H1 (cell line): Measurements from ENCODE around the gene RPTOR. TPM values are rescaled to one million over a fixed set of nuclear protein-coding genes. Genes with fewer than 3 reads are reported as not detected.

ENCODE experiments used
- CTCF ChIA-PET: fragments of 300-600 bp; sonication (Branson Sonifier 250); formaldehyde crosslinking; loops from one replicate; lab custom pipeline; 2021; ENCODE audit not compliant: partially characterized antibody; lab: Charles Lee
- POLR2A ChIA-PET: fragments of 300-600 bp; sonication (Branson Sonifier 250); formaldehyde crosslinking; loops from one replicate; lab custom pipeline; 2021; ENCODE audit warnings: inconsistent platforms; ENCODE audit not compliant: partially characterized antibody; lab: Charles Lee
- DNase-seq, 2 experiments: peaks; one replicate each; pipeline versions ENCODE4 v3.0.0 to v3.0.0-alpha.2; 2010 to 2022; ENCODE audit warnings: low spot score in 2 of 2, low read depth in 1 of 2, mixed read lengths in 1 of 2
- FAIRE-seq: peaks from 2 replicates; lab custom pipeline; 2011; peaks lifted over from hg19 to GRCh38; lab: Jason Lieb, UNC
- H2AFZ ChIP-seq: 2 replicates; pipeline ENCODE4 v1.8.1; 2012; ENCODE audit warnings: low read length, inconsistent platforms
- H2AK5ac ChIP-seq: 2 replicates; pipeline ENCODE4 v1.6.1; 2013; ENCODE audit warnings: low read depth, low read length
- H2BK120ac ChIP-seq: replicated peaks from 2 replicates; pipeline ENCODE3; 2013; ENCODE audit warnings: low read depth, low read length, inconsistent platforms
- H2BK12ac ChIP-seq: 2 replicates; pipeline ENCODE4 v1.6.1; 2013; ENCODE audit warnings: low read depth, low read length
- H2BK15ac ChIP-seq: 2 replicates; pipeline ENCODE4 v1.6.1; 2013; ENCODE audit warnings: low read length
- H2BK20ac ChIP-seq: 2 replicates; pipeline ENCODE4 v1.6.1; 2013; ENCODE audit warnings: low read length
- H2BK5ac ChIP-seq: 2 replicates; pipeline ENCODE4 v1.6.1; 2013; ENCODE audit warnings: low read depth, low read length
- H3K14ac ChIP-seq: 2 replicates; pipeline ENCODE4 v1.6.1; 2013; ENCODE audit warnings: inconsistent platforms; ENCODE audit not compliant: insufficient read length
- H3K18ac ChIP-seq: 2 replicates; pipeline ENCODE4 v1.6.1; 2013; ENCODE audit warnings: low read length; ENCODE audit errors: extremely low read depth
- H3K23ac ChIP-seq: 2 replicates; pipeline ENCODE4 v1.6.1; 2013; ENCODE audit warnings: inconsistent platforms; ENCODE audit not compliant: insufficient read length
- H3K23me2 ChIP-seq: 2 replicates; pipeline ENCODE4 v1.6.1; 2013; ENCODE audit warnings: low read depth, low read length
- H3K27ac ChIP-seq: 2 replicates; pipeline ENCODE4 v1.6.1; 2011; ENCODE audit warnings: low read depth, low read length, inconsistent platforms
- H3K27me3 ChIP-seq, 4 experiments: replicated peaks in 1 of 4; 1 replicate in 1 of 4; 2 replicates in 3 of 4; pipeline versions ENCODE4 v1.6.1 to v1.8.1; 2011 to 2013; ENCODE audit warnings: low read length in 3 of 4, mild to moderate bottlenecking in 3 of 4, inconsistent platforms in 2 of 4, mixed read lengths in 2 of 4, moderate library complexity in 1 of 4; ENCODE audit not compliant: control insufficient read depth in 3 of 4, insufficient read depth in 3 of 4; ENCODE audit errors: extremely low read depth in 1 of 4
- H3K36me3 ChIP-seq, 4 experiments: 2 replicates each; pipeline versions ENCODE4 v1.6.1 to v1.8.1; 2011 to 2013; ENCODE audit warnings: mild to moderate bottlenecking in 4 of 4, low read length in 3 of 4, moderate library complexity in 2 of 4, control low read depth in 1 of 4, inconsistent platforms in 1 of 4; ENCODE audit not compliant: insufficient read depth in 4 of 4, control insufficient read depth in 2 of 4
- H3K4ac ChIP-seq: replicated peaks from 2 replicates; pipeline ENCODE3; 2013; ENCODE audit warnings: low read length, low read depth, mixed read lengths, inconsistent platforms; ENCODE audit not compliant: insufficient read length
- H3K4me1 ChIP-seq, 4 experiments: replicated peaks in 1 of 4; 1 replicate in 1 of 4; 2 replicates in 3 of 4; pipeline versions ENCODE4 v1.6.1 to v1.8.1; 2011 to 2013; ENCODE audit warnings: low read length in 3 of 4, inconsistent platforms in 2 of 4, mixed read lengths in 1 of 4; ENCODE audit not compliant: insufficient read depth in 4 of 4, control insufficient read depth in 3 of 4
- H3K4me2 ChIP-seq, 2 experiments: 2 replicates each; pipeline versions ENCODE4 v1.6.1 to v1.8.1; 2011 to 2013; ENCODE audit warnings: low read depth in 2 of 2, low read length in 2 of 2, control low read depth in 1 of 2, inconsistent platforms in 1 of 2, mild to moderate bottlenecking in 1 of 2; ENCODE audit not compliant: insufficient read depth in 1 of 2
- H3K4me3 ChIP-seq, 4 experiments: fragments of 200-600, 300-600 bp in 1 of 4; sonication (generic), shearing (Covaris generic), sonication (Bioruptor Twin) in 1 of 4; 2 replicates each; pipeline versions ENCODE4 v1.5.1 to v1.8.1; 2011 to 2016; ENCODE audit warnings: low read length in 4 of 4, low read depth in 3 of 4, control low read depth in 2 of 4, inconsistent platforms in 2 of 4, mild to moderate bottlenecking in 2 of 4, mixed read lengths in 1 of 4, moderate library complexity in 1 of 4; ENCODE audit not compliant: insufficient read depth in 2 of 4; ENCODE audit errors: extremely low read depth in 1 of 4
- H3K56ac ChIP-seq: replicated peaks from 2 replicates; pipeline ENCODE3; 2013; ENCODE audit warnings: low read depth, mild to moderate bottlenecking, mixed read lengths, low read length, inconsistent platforms; ENCODE audit not compliant: insufficient read length
- H3K79me1 ChIP-seq: 2 replicates; pipeline ENCODE4 v1.6.1; 2013; ENCODE audit warnings: low read depth, low read length, control low read depth
- H3K79me2 ChIP-seq, 2 experiments: 2 replicates each; pipeline versions ENCODE4 v1.6.1 to v1.8.1; 2012 to 2013; ENCODE audit warnings: low read length in 2 of 2, mild to moderate bottlenecking in 2 of 2, inconsistent platforms in 1 of 2; ENCODE audit not compliant: insufficient read depth in 2 of 2, control insufficient read depth in 1 of 2
- H3K9ac ChIP-seq, 4 experiments: replicated peaks in 1 of 4; 1 replicate in 1 of 4; 2 replicates in 3 of 4; pipeline versions ENCODE4 v1.6.1 to v1.8.1; 2011 to 2013; ENCODE audit warnings: low read depth in 3 of 4, low read length in 3 of 4, control low read depth in 2 of 4, mild to moderate bottlenecking in 2 of 4, moderate library complexity in 2 of 4, inconsistent platforms in 1 of 4; ENCODE audit errors: extremely low read depth in 1 of 4
- H3K9me3 ChIP-seq, 2 experiments: 2 replicates each; pipeline versions ENCODE4 v1.6.1 to v1.8.1; 2012 to 2013; ENCODE audit warnings: mild to moderate bottlenecking in 2 of 2, moderate library complexity in 2 of 2, control low read depth in 1 of 2, inconsistent platforms in 1 of 2, low read depth in 1 of 2, low read length in 1 of 2, mixed read lengths in 1 of 2; ENCODE audit not compliant: insufficient read depth in 2 of 2
- H4K20me1 ChIP-seq, 2 experiments: replicated peaks in 1 of 2; 2 replicates each; pipeline versions ENCODE3 to v1.8.1; 2011 to 2013; ENCODE audit warnings: inconsistent platforms in 2 of 2, low read length in 2 of 2, mild to moderate bottlenecking in 1 of 2; ENCODE audit not compliant: insufficient read depth in 2 of 2, control insufficient read depth in 1 of 2
- H4K5ac ChIP-seq: 2 replicates; pipeline ENCODE4 v1.6.1; 2013; ENCODE audit warnings: low read length, low read depth, mixed read lengths, inconsistent platforms; ENCODE audit not compliant: insufficient read length
- H4K8ac ChIP-seq: 2 replicates; pipeline ENCODE4 v1.8.0; 2013; ENCODE audit warnings: mild to moderate bottlenecking, moderate library complexity, low read length, inconsistent platforms; ENCODE audit not compliant: insufficient read depth; ENCODE audit errors: extremely low read depth
- H4K91ac ChIP-seq: replicated peaks from 2 replicates; pipeline ENCODE3; 2013; ENCODE audit warnings: low read length, mixed read lengths, inconsistent platforms; ENCODE audit not compliant: insufficient read length
- ASH2L ChIP-seq: fragments of 200-600, 300-600 bp; sonication (generic); IDR thresholded peaks from one replicate; pipeline ENCODE4 v1.7.1; 2017; ENCODE audit warnings: low read length
- BCL11A ChIP-seq, 2 experiments: IDR thresholded peaks; one replicate each; pipeline ENCODE4 v1.6.1; 2011; ENCODE audit warnings: low read depth in 2 of 2, low read length in 2 of 2, mild to moderate bottlenecking in 2 of 2
- BRCA1 ChIP-seq: IDR thresholded peaks from 2 replicates; pipeline ENCODE4 v1.6.1; 2012; ENCODE audit warnings: low read depth, low read length, improper control_type of control experiment
- HDAC6 ChIP-seq: IDR thresholded peaks from one replicate; pipeline ENCODE4 v1.7.1; 2012; ENCODE audit warnings: low read depth, mild to moderate bottlenecking, inconsistent platforms, low read length, moderate library complexity
- JUND ChIP-seq: IDR thresholded peaks from 2 replicates; pipeline ENCODE4 v1.6.1; 2011; ENCODE audit warnings: mild to moderate bottlenecking, improper control_type of control experiment, low read length
- KDM5A ChIP-seq: fragments of 200-600 bp; IDR thresholded peaks from 2 replicates; pipeline ENCODE4 v1.7.1; 2012; ENCODE audit warnings: mild to moderate bottlenecking, low read length, inconsistent platforms, mixed read lengths
- PHF8 ChIP-seq: fragments of 200-600 bp; sonication (generic); conservative IDR thresholded peaks from 2 replicates; pipeline ENCODE4 v1.7.1; 2012; ENCODE audit warnings: low read depth, mild to moderate bottlenecking, inconsistent platforms, low read length, moderate library complexity
- RBBP5 ChIP-seq: IDR thresholded peaks from 2 replicates; pipeline ENCODE4 v1.7.1; 2012; ENCODE audit warnings: low read depth, mild to moderate bottlenecking, inconsistent platforms, low read length, moderate library complexity, borderline replicate concordance
- RXRA ChIP-seq: IDR thresholded peaks from 2 replicates; pipeline ENCODE4 v1.6.1; 2011; ENCODE audit warnings: low read depth, mild to moderate bottlenecking, low read length, moderate library complexity; ENCODE audit not compliant: insufficient read depth
- SAP30 ChIP-seq: fragments of 300-600 bp; sonication (generic); IDR thresholded peaks from 2 replicates; pipeline ENCODE4 v1.7.1; 2012; ENCODE audit warnings: low read length, moderate library complexity, mild to moderate bottlenecking, inconsistent platforms; ENCODE audit not compliant: insufficient read depth, insufficient replicate concordance
- SIX5 ChIP-seq: IDR thresholded peaks from 2 replicates; pipeline ENCODE4 v1.6.1; 2011; ENCODE audit warnings: mild to moderate bottlenecking, low read depth, low read length
- SP1 ChIP-seq: IDR thresholded peaks from 2 replicates; pipeline ENCODE4 v1.6.1; 2011; ENCODE audit warnings: low read depth, low read length
- TAF1 ChIP-seq: IDR thresholded peaks from 2 replicates; pipeline ENCODE4 v1.6.1; 2011; ENCODE audit warnings: mild to moderate bottlenecking, low read depth, low read length
- WGBS, 2 experiments: shearing (Covaris generic) in 1 of 2; methylation state at CpG; one replicate each; pipeline versions ENCODE4 v1.1.6 to v1.1.7; 2013 to 2015; ENCODE audit warnings: low lambda C conversion rate in 2 of 2, mixed read lengths in 2 of 2, inconsistent platforms in 1 of 2, low coverage in 1 of 2, missing lambda C conversion rate in 1 of 2; ENCODE audit not compliant: insufficient replicate concordance in 2 of 2, insufficient coverage in 1 of 2, insufficient read length in 1 of 2; ENCODE audit errors: extremely low coverage in 1 of 2, missing lambda C conversion rate in 1 of 2; 5-methylcytosine and 5-hydroxymethylcytosine counted together
- polyA plus RNA-seq, 7 experiments: library from polyadenylated mRNA; depleted of rRNA in 3 of 7; stranded (reverse) in 5 of 7; unstranded in 2 of 7; fragments of >200 nt in 5 of 7; fragments of 200-250 nt in 2 of 7; gene quantifications; 1 replicate in 5 of 7; 2 replicates in 1 of 7; 4 replicates in 1 of 7; pipeline versions ENCODE4 v1.2.1 to v1.2.3, GENCODE V29; 2011 to 2013; ENCODE audit warnings: missing spikeins in 2 of 7, mixed read lengths in 2 of 7
- total RNA-seq: library from RNA; stranded (reverse); fragmentation: NEBNext Ultra II Directional; extraction: Animal tissue kit (Norgen Biotek cat#: 25700); gene quantifications from 2 replicates; pipeline ENCODE4 v1.2.1, GENCODE V29; 2021

The RPTOR gene
- total and polyA plus RNA-seq, 2 of the 8 experiments (the other 6 are each of a cell fraction or from before 2014, with no cell fraction given) = 6.9 to 28.7 TPM

DNA sequence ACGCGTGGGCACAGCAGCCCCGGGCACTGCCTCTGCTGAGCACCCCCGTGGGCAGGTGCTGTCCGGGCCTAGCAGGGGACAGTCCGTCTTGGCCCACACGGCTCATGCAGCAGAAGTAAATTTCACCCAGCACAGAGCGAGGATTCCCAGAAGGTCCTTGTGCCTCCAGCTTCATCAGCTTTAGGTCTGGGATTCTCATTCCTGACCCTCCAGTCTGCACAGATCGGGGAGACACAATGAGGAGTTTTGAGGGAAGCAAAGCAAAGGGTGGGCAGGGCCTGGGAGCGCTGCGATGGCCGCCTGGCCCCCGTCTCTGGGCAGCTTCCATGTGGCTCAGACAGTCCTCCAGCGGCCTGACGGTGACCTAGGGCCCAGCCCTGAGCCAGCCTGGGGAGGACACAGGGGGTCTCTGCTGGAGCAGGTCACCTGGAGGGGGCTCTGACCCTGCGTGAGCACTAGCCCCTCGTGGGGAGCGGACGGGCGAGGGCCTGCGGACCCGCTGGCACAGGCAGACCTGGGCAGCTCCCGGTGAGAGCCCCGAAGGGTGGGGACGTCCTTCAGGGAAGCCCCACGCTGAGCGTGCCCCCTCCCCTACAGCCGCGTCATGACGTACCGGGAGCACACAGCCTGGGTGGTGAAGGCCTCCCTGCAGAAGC is 416.3 kb downstream of the RPTOR start:
- Histone ChIP-seq H3K79me2 (no peaks in the 10 kb centered on the region), H3K4me3 (no peak overlapping the region), H2BK20ac (no peak overlapping the region), H3K4ac (no peak overlapping the region), H3K4me1 (peaks cover 0 to 3% (median 0%) of the 10 kb centered on the region in 4 experiments; a peak in 1 of 7 replicates), H4K91ac (no peak overlapping the region), H3K18ac (no peak overlapping the region), H4K8ac (no peak overlapping the region), H3K9me3 (no peaks in the 10 kb centered on the region), H3K23me2 (no peaks in the 10 kb centered on the region), H2AK5ac (no peak overlapping the region), H2BK15ac (no peak overlapping the region), H3K23ac (no peak overlapping the region), H2BK120ac (no peak overlapping the region), H2BK12ac (no peak overlapping the region; the same call in 1 of the 2 replicates), H4K5ac (no peak overlapping the region), H3K27ac (no peak overlapping the region), H3K56ac (no peak overlapping the region), H2AFZ (no peak overlapping the region), H3K4me2 (no peak overlapping the region), H3K79me1 (no peaks in the 10 kb centered on the region), H3K14ac (no peak overlapping the region), H3K36me3 (peaks cover 0 to 2% (median 0%) of the 10 kb centered on the region in 4 experiments; a peak in 1 of 8 replicates), H3K9ac (no peak overlapping the region), H3K27me3 (no peaks in the 10 kb centered on the region), H2BK5ac (no peak overlapping the region), H4K20me1 (peaks cover 0 to 8% of the 10 kb centered on the region in 2 experiments)
- WGBS, 2 experiments = 96% methylated on average over 26 of the region's 31 CpGs; no CpG with 5 or more reads in 1 of the 2 experiments
- DNase-seq (no peak), FAIRE-seq (no peak)
- POLR2A ChIA-PET = interaction anchor here (0.7 kb wide), 1 partner anchor 21 kb away, joined by 3 read pairs; no protein-coding TSS in a partner anchor
- CTCF ChIA-PET = interaction anchor here (0.6 to 3.7 kb wide), 10 partner anchors 10 to 552 kb away, joined by 3 to 16 read pairs (median 4); no protein-coding TSS in a partner anchor
- no peak for TF ChIP-seq RXRA
- TF ChIP-seq ASH2L = no peak
- no peak for TF ChIP-seq SP1
- no peak for TF ChIP-seq KDM5A
- no peak for TF ChIP-seq BCL11A (IDR thresholded peaks at IDR 0.05; ENCODE audit: low read depth in 2 of 2, low read length in 2 of 2)
- TF ChIP-seq PHF8 = no peak
- TF ChIP-seq HDAC6 = no peak
- TF ChIP-seq BRCA1 = no peak
- TF ChIP-seq SIX5 = no peak
- no peak for TF ChIP-seq TAF1
- no peak for TF ChIP-seq RBBP5
- no peak for TF ChIP-seq SAP30
- TF ChIP-seq JUND = no peak
